Activated naive CD4-positive, alpha-beta T cell treated with anti-CD3 and anti-CD28 coated beads, Interleukin-2, amount 50 U/mL, for 16 hours (primary cell): ENCODE data around the gene JAG2.
A peak's percentile ranks its signal among the peaks of the same experiment; 100 is the strongest.

Experiments
- DNase-seq: peaks from one replicate; pipeline ENCODE4 v3.0.0-alpha.2; 2020

The JAG2 gene

DNA sequence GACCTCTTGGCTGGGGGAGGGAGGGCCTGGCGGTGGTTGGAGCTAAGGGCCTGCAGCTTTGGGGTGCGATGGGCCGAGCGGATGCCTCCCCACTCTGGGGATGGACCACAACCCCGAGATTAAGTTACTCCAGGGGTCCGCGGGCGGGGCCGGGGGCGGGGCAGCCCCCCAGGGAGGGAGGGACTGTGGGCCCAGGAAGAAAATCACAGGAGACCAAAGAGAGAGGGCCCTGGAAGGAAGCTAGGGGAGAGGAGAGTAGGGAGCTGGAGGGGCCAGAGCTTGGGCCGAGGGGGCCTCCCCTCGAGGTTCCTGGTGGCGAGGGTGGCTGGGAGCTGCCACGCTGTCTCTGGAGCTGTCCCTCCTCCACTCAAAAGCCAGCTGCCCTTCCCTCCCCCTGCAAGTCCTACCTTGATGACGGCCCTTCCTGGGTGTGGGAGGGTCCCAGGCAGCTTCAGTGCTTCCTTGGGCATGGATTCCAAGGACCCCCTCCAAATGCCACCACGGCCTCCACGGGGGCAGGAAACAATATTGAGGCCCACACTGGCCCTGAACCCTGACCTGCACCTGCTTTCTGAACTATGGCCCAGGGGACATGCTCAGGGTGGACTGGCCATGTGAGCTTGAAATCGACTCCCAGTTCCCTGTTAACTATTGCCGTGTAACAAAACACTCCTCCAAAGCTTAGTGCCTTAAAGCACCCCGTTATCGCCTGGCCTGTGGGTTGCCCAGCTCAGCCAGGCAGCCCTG lies 13.1 kb upstream of the JAG2 start:
- DNase-seq = no peak

- peak; percentile 77 for DNase-seq
These were observed 12.3 kb upstream of the JAG2 start, which contains the start of gene NUDT14 for GRCh38 chr14:105180592-105181548. NUDT14 (minus strand) TSS chr14:105181312; CDS start chr14:105181209, 103 bp downstream.

DNA sequence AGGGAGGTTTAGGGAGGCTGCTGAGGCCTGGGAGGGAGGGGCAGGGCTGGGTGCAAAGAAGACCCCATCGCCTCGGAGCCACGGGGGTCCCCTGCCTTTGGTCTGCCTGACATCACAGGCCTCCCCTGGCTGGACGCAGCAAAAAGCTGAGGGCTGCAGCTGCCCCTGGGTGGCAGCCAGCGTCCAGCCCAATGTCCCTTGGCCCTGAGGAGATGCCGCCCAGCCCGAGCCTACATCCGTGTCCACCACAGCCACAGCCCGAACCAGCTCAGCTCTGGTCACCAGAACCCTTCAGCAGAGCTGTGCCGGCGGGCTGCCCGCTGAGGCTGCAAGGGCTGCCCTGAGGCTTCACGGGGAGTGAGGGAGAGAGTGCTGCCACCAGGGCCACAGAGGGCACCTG lies 10.6 kb upstream of the JAG2 start:
- no peak for DNase-seq

- no peak for DNase-seq
These were observed 10.2 kb upstream of the JAG2 start for GRCh38 chr14:105178868-105179140.

DNA sequence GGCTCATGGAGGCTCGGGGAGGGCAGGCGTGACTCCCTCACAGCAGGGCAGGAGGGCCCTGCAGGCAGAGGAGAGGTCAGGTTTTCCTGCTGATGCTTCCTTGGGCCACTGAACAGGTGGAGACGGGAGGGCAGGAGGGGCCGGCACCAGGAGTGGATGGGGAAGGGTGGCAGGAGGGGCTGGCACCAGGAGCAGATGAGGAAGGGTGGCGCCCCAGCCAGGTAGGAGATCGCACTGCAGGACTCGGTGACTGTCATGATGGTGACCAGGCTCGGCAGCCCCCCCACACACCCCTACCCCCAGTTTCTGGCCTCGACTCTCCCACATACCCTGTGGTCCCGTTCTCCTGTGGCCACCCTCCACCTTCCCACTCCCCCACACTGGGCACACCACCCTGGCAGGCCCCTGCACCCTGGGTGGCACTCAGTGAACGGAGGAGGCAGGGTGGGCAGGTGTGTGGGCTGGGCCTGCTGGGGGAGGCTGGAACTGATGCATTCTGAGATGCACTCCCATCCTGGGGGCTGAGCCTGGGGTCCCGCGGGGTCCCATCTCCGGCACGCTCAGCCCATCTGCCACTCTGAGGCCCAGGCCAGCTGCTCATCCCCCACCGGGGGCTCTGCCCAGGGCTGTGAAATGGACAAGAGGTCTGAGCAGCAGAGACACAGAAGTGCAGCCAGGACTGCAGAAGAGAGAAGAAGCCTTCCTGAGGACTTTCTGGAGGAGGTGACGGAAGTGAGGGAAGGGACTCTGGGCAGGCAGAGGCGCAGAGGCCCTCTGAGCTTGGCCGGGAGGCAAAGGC lies 9.7 kb upstream of the JAG2 start:
- no peak for DNase-seq

DNA sequence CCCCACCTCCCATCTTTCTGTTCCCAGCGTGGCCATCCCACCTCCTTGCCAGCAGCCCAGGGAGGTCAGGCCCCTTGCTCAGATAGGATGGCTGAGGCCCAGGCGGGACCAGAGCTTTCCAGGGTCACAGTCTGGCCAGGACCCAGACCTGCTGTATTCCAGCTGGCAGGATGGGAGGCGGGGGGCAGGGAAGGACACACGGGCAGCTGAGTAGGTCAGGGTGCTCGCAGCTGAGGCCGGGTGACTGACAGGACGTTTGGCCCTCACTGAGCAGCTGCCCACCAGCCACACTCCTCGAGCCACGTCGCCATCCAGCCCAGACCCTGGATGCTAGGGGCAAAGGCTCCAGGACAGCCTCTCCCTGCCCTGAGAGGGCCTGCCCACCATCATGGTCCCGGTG lies 8.5 kb upstream of the JAG2 start:
- DNase-seq = no peak

DNA sequence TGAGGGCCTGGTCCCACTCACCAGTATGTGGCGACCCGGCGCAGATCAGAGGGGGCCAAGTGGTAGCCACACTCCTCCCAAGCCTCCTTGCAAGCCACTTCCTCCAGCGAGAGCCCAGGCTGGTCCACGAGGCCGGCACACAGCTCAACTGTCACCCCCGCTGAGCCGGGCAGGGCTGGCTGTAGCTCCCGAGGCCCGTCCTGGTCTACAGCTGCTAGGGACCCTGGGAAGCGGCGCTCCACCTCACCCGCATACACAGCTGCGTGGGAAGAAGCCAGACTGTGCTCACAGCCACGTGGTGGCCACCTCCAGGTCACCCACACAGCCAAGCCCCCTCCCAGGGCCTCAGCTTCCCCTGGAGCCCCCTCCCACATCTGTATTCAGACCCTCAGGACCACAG lies 7.9 kb upstream of the JAG2 start:
- no peak for DNase-seq

GRCh38 chr14:105173901-105174894 lies 5.6 kb upstream of the JAG2 start:
- DNase-seq = no peak

GRCh38 chr14:105173145-105173544 lies 4.6 kb upstream of the JAG2 start:
- no peak for DNase-seq

- no peak for DNase-seq
These were observed 3.9 kb upstream of the JAG2 start for GRCh38 chr14:105172476-105172875.

DNA sequence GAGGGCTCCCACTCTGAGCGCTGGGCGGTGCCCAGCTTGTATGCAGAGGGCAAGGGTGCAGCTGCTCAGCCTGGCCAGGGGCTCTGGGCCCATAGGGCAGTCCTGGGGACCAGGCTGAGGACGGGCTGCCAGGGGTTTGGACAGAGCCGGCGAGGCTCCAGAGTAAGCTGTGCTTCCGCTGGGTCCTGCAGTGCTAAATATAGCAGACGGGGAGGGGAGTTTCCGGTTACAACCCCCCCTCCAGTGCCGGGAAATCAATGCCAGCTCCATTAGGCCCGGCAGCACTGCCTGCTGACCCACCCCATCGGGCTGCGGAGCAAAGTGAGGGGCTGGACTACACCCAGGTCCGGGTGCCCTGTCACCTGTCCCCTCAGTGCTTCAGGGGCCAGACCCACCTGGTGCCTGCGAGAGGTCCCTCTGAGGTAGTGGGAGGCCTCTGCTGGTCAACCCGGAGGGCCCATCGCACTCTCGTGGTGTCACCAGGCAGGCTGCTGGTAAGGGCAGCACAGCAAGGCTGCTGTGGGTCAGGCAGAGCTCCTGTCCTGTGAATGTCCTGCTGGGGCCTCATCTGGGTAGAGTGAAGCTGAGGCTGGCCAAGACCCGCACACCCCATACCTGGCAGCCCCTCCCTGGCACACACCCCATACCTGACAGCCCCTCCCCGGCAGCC lies 2.6 kb upstream of the JAG2 start:
- no peak for DNase-seq

DNA sequence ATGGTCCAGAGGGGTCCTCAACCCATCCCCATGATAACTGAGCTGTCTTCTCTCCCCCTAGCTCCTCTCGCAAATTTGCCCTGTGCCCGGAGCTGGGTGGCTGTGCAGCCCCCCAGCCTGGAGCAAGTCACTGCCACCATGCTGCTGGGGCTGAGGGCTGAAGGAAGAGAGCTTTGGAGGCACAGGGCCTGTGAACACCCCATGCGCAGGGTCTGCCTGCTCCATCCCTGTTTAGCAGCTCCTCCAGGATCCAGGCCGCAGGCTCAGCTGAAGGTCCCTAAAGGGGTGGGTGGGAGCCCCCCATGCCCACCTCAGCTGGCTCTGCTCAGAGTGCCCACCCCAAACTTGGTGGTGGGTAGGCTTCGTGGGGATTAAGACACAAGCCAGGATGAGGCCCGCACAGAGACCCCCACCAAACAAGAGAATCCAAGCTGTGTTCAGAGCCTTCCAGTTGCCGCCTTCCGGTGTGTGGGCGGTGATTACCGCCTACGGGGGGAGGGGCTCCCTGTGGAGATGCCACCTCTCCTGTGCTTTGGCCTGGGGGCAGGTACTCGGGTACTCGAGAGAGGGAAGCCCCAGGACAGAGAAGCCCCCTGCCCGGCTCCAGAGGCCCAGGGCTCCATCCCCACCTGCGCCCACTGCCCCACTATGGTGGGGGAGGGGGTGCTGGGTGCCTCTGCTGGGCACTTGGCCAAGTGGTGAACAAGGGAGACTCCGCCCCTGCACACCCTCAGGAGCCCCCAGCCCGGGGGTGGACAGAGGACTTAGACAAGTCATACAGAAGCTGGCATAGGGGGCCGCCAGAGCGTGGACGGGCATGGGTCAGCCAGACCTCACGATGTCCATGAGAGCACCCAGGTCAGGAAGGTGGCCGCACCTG lies 1.4 kb upstream of the JAG2 start:
- DNase-seq = peak; percentile 31

DNA sequence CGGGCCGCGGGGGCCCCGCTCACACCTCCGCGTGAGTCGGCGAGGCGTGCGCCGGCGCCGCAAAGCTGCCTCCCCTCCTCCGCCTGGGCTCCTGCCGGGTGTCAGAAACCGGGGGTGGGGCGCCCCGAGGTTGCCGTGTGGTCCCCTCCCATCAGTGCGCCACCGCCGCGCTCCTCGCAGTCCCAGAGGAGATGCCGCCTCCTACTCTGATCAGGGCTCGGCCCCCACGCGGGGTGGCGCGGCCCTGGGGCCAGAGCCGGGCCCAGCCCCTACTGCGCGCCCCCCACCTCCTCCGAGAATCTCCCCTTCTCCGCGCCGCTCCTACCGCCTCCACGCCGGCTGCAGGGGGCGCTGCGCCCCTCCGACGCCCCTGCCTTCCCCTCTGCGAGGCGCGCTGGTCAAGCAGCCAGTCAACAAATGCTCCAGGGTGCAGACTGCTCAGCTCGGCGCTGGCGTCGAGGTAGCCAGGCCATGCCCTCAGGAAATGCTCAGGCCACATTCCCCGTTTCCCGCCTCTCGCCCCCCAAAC lies 467 bp upstream of the JAG2 start:
- peak; percentile 56 for DNase-seq

GRCh38 chr14:105168093-105168420 lies 519 bp downstream of the JAG2 start:
- DNase-seq = no peak

DNA sequence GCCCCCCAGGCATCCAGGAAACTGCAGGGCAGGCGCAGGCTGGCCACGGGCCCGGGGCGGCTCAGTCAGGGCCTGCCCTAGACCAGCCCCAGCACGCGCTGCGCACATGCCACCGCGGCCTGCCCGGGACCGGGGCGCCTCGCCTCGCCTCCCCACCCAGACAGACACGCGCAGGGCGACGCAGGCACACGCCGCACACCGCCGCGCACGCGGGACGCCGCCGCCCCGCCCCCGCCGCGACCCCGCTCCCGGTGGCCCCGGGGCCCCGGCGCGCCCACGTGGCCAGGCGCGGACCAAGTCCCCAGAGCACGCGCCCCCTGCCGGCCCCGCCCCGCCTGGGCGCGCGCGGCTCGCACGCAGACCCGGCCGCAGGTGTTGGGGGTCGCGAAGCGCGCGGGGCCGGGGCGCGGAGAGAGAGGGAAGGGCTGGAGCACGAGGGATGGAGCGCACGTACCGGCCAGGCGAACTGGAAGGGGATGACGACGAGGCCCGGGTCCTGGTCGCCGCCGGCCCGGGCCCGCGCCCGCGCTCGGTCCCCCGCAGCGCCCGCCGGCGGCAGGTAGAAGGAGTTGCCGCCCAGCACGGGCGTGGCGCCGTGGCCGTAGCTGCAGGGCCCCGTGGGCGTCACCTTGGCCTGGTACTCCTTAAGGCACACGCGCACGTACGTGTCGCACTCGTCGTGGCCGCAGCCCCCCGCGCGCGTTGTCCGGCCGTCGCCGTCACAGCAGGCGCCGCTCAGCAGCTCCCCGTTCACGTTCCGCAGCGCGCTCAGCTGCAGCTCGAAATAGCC lies 1.1 kb downstream of the JAG2 start:
- DNase-seq = peak; percentile 32

- no peak for DNase-seq
These were observed 1.8 kb downstream of the JAG2 start for GRCh38 chr14:105166571-105167302.

GRCh38 chr14:105165761-105166485 lies 2.7 kb downstream of the JAG2 start:
- DNase-seq = no peak

DNA sequence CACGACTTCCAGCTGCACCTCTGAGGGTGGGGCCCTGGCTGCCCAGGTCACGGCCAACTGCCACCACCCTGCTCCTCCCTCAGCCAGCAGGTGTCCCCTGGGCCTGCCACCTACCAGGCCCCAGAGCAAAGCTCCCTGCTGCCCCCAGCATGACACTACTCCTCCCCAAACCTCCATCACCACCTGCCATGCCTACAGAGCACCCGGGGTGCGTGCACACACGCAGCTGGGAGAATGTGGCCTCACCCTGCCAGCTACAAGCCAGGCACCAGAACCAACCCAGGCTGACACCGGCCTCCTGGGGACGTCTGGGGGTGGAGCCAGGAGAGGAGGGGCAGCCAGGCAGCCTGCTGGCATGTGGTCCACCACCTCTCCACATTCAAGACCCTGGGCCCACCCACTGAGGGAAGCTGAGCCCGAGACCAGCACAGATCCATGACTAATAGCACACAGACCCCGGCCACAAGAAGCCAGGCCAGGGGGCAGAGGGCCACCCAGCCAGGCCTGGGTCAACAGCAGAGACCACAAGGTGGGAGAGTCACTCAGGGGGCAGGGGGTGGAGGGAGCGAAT lies 3.4 kb downstream of the JAG2 start:
- DNase-seq = no peak
